Pancreas (tissue), 10 donors: ENCODE results near the gene ACTR8. TPM values are rescaled to one million over a fixed set of nuclear protein-coding genes. Genes with fewer than 3 reads are reported as not detected.
A peak's percentile ranks its signal among the peaks of the same experiment; 100 is the strongest.

Source experiments
- ATAC-seq, 4 donors: fragments of 200-7000 bp; cut with Tn5 transposase; one replicate each; pipeline versions ENCODE4 v1.8.0 to v1.9.1; 2020; ENCODE audit warnings: mild to moderate bottlenecking in 4 of 4, moderate library complexity in 4 of 4
- DNase-seq, 6 donors: peaks; one replicate each; pipeline ENCODE4 v3.0.0-alpha.2; 2020
- FAIRE-seq: peaks from 2 replicates; lab custom pipeline; 2012; peaks lifted over from hg19 to GRCh38; lab: Jason Lieb, UNC
- H3K27ac ChIP-seq, 4 donors: fragments of 200-600 bp; sonication (generic); 1 replicate in 3 of 4; 2 replicates in 1 of 4; pipeline versions ENCODE4 v1.5.0 to v1.8.0; 2020
- H3K27me3 ChIP-seq, 4 donors: fragments of 200-600 bp; one replicate each; pipeline ENCODE4 v1.8.0; 2021
- H3K36me3 ChIP-seq, 3 donors: fragments of 200-600 bp; sonication (generic) in 1 of 3; one replicate each; pipeline versions ENCODE4 v1.5.0 to v1.8.0; 2020 to 2021
- H3K4me1 ChIP-seq, 3 donors: fragments of 200-600 bp; one replicate each; pipeline ENCODE4 v1.8.0; 2021
- H3K4me3 ChIP-seq, 4 donors: fragments of 200-600 bp; sonication (generic) in 2 of 4; one replicate each; pipeline versions ENCODE4 v1.5.0 to v1.8.0; 2020 to 2021
- H3K9me3 ChIP-seq, 4 donors: fragments of 200-600 bp; one replicate each; pipeline ENCODE4 v1.8.0; 2021
- CTCF ChIP-seq, 4 donors: fragments of 200-600 bp; sonication (generic) in 3 of 4; IDR thresholded peaks; one replicate each; pipeline versions ENCODE4 v1.5.0 to v1.8.0; 2021; ENCODE audit warnings: antibody characterized with exemption in 4 of 4
- WGBS, 2 donors: extraction: QIAGEN DNeasy Blood & Tissue Kit; methylation state at CpG; one replicate each; pipeline ENCODE4 v1.1.7; 2013; 5-methylcytosine and 5-hydroxymethylcytosine counted together
- intact Hi-C, 3 donors: fragments of 100-400 bp; cut with DNase I; formaldehyde crosslinking; loops; one replicate each; pipeline versions ENCODE4 v1.11.1 to v1.14.2; 2022
- polyA plus RNA-seq, 2 donors: library from polyadenylated mRNA; stranded (reverse); fragments of 200-250 nt; gene quantifications; one replicate each; pipeline ENCODE4 v1.2.3, GENCODE V29; 2013
- total RNA-seq, 6 donors: library from RNA; stranded (reverse); fragmentation: NEBNext Ultra II Directional in 4 of 6; extraction: Animal tissue kit (Norgen Biotek cat#: 25700) in 4 of 6; gene quantifications; one replicate each; pipeline versions ENCODE4 v1.2.1 to v1.2.4, GENCODE V29; 2021 to 2023
- donor health status: healthy with polysubstance abuse.
- donor health status: DM: no; HTN: no; CAD: no; lungs with moderate emphysema.
- donor health status: DM: no; HTN: no; CAD: no.
- donor health status: control.
- donor health status: control.
- donor health status: Bipolar disorder and iron deficiency.
- donor health status: DM: yes; HTN: yes; CAD: no.
- donor health status: DM: no; HTN: no; CAD: no.
- donor health status: DM: no; HTN: no; CAD: no.
- donor health status: DM: yes; HTN: yes; CAD: no.

The ACTR8 gene
- total and polyA plus RNA-seq, 8 donors, result 9.5 to 19.2 (median 13.6) TPM

DNA sequence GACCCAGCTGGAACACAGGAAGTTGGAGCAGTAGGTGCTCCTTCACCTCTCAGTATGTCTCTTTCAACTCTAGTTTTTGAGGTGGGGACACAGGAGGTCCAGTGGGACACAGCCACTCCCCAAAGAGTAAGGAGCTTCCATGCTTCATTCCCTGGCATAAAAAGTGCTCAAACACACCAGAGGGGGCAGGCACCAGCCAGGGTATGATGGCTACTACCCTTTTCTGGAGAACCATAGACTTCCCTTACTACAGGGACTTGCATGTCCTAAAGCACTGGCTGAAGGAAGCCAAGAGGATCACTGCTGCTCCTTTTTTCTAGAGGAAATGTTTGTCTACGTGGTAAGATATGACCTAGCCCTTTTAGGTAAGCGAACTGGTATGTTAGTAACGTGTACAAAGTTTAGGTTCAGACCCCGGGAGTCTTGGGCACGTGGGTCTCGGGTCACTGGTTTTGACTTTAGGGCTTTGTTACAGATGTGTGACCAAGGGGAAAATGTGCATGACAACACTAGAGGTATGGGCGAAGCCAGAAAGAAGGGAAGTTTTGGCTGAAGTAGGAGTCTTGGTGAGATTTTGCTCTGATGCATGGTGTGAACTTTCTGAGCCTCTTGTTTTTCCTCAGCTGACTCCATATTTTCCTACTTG, 23.7 kb downstream of the ACTR8 start:
- intact Hi-C loops, result no loop called here
- WGBS, 2 donors, result 82 to 88% methylated on average over 7 of the region's 7 CpGs
- Histone ChIP-seq H3K9me3 (no peaks in the 10 kb centered on the region), H3K4me1 (no peaks in the 10 kb centered on the region), H3K27ac (no peak overlapping the region), H3K4me3 (no peak overlapping the region), H3K36me3 (peaks cover 0 to 20% (median 0%) of the 10 kb centered on the region in 3 donors), H3K27me3 (no peaks in the 10 kb centered on the region)
- FAIRE-seq (no peak), DNase-seq (no peak), ATAC-seq (no peak)
- no peak for TF ChIP-seq CTCF (IDR thresholded peaks at IDR 0.05)

DNA sequence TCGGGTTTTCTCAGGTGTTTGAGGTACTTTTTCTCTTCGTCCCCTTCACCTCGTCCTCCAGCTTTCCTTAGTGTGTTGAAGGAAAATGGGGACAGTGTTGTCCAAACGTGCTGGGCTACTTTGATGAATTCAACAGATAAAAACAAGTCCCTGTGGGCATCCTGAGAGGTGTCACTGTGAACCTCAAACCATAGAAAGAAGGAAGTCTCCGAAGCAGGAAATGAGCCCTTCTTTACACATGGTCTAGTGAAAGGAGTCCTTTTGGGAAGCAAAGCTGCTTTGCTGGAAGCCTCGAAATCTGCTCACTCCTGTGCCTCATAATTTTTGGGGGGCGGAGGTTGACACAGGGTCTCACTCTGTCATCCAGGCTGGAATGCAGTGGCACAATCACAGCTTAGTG, 25.0 kb downstream of the ACTR8 start:
- WGBS, 2 donors, result 66 to 75% methylated on average over 7 of the region's 7 CpGs
- TF ChIP-seq CTCF (IDR thresholded peaks at IDR 0.05), result no peak
- Histone ChIP-seq H3K4me3 (no peak overlapping the region), H3K27ac (no peak overlapping the region), H3K36me3 (peaks cover 0 to 20% (median 0%) of the 10 kb centered on the region in 3 donors), H3K4me1 (no peaks in the 10 kb centered on the region), H3K27me3 (no peaks in the 10 kb centered on the region), H3K9me3 (no peaks in the 10 kb centered on the region)
- DNase-seq, result no peak
- FAIRE-seq, result no peak
- ATAC-seq, result no peak
- intact Hi-C loops, result no loop called here

DNA sequence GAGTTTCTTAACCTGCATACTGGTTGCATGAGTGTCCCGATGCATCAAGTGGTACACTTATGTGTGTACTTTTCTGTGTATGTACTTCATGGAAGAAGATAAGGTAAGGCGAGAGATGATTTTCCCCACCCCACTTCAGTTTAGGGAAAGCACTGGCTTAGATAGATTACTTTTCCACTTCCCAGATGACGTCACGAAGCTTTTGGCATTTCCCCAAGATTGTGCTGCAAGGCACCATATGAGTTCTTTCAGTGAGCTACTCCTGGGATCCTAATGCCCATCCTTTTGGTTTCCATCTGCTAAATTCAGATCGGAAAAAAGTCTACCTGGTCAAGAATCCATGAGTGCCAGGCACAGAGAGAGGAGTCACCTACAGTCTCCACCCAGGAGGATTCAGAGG, 31.1 kb downstream of the ACTR8 start:
- WGBS, 2 donors, result 37 to 43% methylated on average over 5 of the region's 5 CpGs
- no peaks in the 10 kb centered on the region for H3K36me3 ChIP-seq
- FAIRE-seq (no peak), DNase-seq (peak in 4 of 6 donors; percentile 52 to 73 (median 72)), ATAC-seq (peak in 1 of 4 donors; percentile 14)
- intact Hi-C loops, result no loop called here
- TF ChIP-seq CTCF (IDR thresholded peaks at IDR 0.05), result no peak
- no peaks in the 10 kb centered on the region for H3K9me3 ChIP-seq
- no peak overlapping the region for H3K4me3 ChIP-seq
- no peaks in the 10 kb centered on the region for H3K4me1 ChIP-seq
- H3K27ac ChIP-seq, result no peak overlapping the region
- no peaks in the 10 kb centered on the region for H3K27me3 ChIP-seq

GRCh38 chr3:53849916-53850315, 32.0 kb downstream of the ACTR8 start:
- DNase-seq (no peak), ATAC-seq (no peak), FAIRE-seq (no peak)
- Histone ChIP-seq H3K4me3 (no peak overlapping the region), H3K36me3 (no peaks in the 10 kb centered on the region), H3K4me1 (peaks cover 0 to 3% (median 2%) of the 10 kb centered on the region in 3 donors), H3K9me3 (no peaks in the 10 kb centered on the region), H3K27ac (no peak overlapping the region), H3K27me3 (no peaks in the 10 kb centered on the region)
- 96% methylated on average over 7 of the region's 7 CpGs for WGBS, 2 donors
- intact Hi-C loops, result no loop called here
- TF ChIP-seq CTCF (IDR thresholded peaks at IDR 0.05), result no peak

- H3K4me3 ChIP-seq, result peak overlapping the region; percentile 18 to 88 (median 78)
- DNase-seq (no peak), FAIRE-seq (no peak), ATAC-seq (no peak)
- no peaks in the 10 kb centered on the region for H3K27me3 ChIP-seq
- H3K36me3 ChIP-seq, result no peaks in the 10 kb centered on the region
- 42 to 49% methylated on average over 10 of the region's 10 CpGs for WGBS, 2 donors
- H3K27ac ChIP-seq, result peak overlapping the region in 2 of 4 donors; percentile 95 to 99
- peaks cover 24 to 30% (median 27%) of the 10 kb centered on the region in 3 donors for H3K4me1 ChIP-seq
- no peaks in the 10 kb centered on the region for H3K9me3 ChIP-seq
- intact Hi-C loops, result no loop called here
- no peak for TF ChIP-seq CTCF (IDR thresholded peaks at IDR 0.05)
These were observed 35.1 kb downstream of the ACTR8 start for GRCh38 chr3:53846851-53847155.
